Upper lobe of right lung (tissue), 1 donor: ENCODE data around the gene GIMAP2. TPM values are rescaled to one million over a fixed set of nuclear protein-coding genes. Genes with fewer than 3 reads are reported as not detected.
"Not testable (repeated sequence)": the region's sequence is repeated elsewhere in the genome, so short reads cannot be mapped to it uniquely, and the experiment has no call there.

Source experiments
- ATAC-seq: fragments of 200-7000 bp; cut with Tn5 transposase; one replicate; pipeline ENCODE4 v1.9.1; 2020; ENCODE audit warnings: mild to moderate bottlenecking, moderate library complexity
- DNase-seq: peaks from one replicate; pipeline ENCODE4 v3.0.0-alpha.2; 2020
- H3K27ac ChIP-seq: fragments of 200-600 bp; one replicate; pipeline ENCODE4 v1.8.0; 2022
- H3K27me3 ChIP-seq: fragments of 200-600 bp; one replicate; pipeline ENCODE4 v1.8.0; 2022; ENCODE audit warnings: mild to moderate bottlenecking
- H3K36me3 ChIP-seq: fragments of 200-600 bp; one replicate; pipeline ENCODE4 v1.8.0; 2022
- H3K4me1 ChIP-seq: fragments of 200-600 bp; one replicate; pipeline ENCODE4 v1.8.0; 2022
- H3K4me3 ChIP-seq: fragments of 200-600 bp; one replicate; pipeline ENCODE4 v1.8.0; 2022; ENCODE audit warnings: mild to moderate bottlenecking
- H3K9me3 ChIP-seq: fragments of 200-600 bp; one replicate; pipeline ENCODE4 v1.8.0; 2022
- CTCF ChIP-seq: fragments of 200-600 bp; IDR thresholded peaks from one replicate; pipeline ENCODE4 v1.8.0; 2022; ENCODE audit warnings: antibody characterized with exemption
- intact Hi-C: fragments of 100-400 bp; cut with DNase I; formaldehyde crosslinking; loops from one replicate; pipeline ENCODE4 v1.11.0; 2022
- total RNA-seq: library from RNA; stranded (reverse); fragmentation: NEBNext Ultra II Directional; extraction: Animal tissue kit (Norgen Biotek cat#: 25700); gene quantifications from one replicate; pipeline ENCODE4 v1.2.1, GENCODE V29; 2021
- donor health status: DM: no; HTN: yes; CAD: no; lungs with severe emphysema.

Gene GIMAP2
- total RNA-seq, 1 donor from 2014 or later, result 33.0 TPM

GRCh38 chr7:150668977-150669376 is 16.5 kb upstream of the GIMAP2 start:
- no peaks in the 10 kb centered on the region for H3K36me3 ChIP-seq
- H3K4me3 ChIP-seq, result no peak overlapping the region
- H3K27ac ChIP-seq, result no peak overlapping the region
- TF ChIP-seq CTCF, result no peak
- ATAC-seq (no peak), DNase-seq (no peak)
- H3K27me3 ChIP-seq, result no peaks in the 10 kb centered on the region
- no peaks in the 10 kb centered on the region for H3K9me3 ChIP-seq
- intact Hi-C loops, result no loop called here
- H3K4me1 ChIP-seq, result peaks cover 12% of the 10 kb centered on the region

- intact Hi-C loops, H3K9me3 ChIP-seq, DNase-seq, H3K27ac ChIP-seq, H3K27me3 ChIP-seq, H3K4me3 ChIP-seq, H3K36me3 ChIP-seq, ATAC-seq: not testable (repeated sequence)
- H3K4me1 ChIP-seq, result peaks cover 13% of the 10 kb centered on the region
Observed at GRCh38 chr7:150671798-150672585, 13.5 kb upstream of the GIMAP2 start.

- intact Hi-C loops, result no loop called here
- H3K27me3 ChIP-seq, result no peaks in the 10 kb centered on the region
- H3K9me3 ChIP-seq, result no peaks in the 10 kb centered on the region
- DNase-seq (no peak), ATAC-seq (no peak)
- no peak overlapping the region for H3K4me3 ChIP-seq
- H3K27ac ChIP-seq, result peak overlapping the region; percentile 77
- no peaks in the 10 kb centered on the region for H3K36me3 ChIP-seq
- H3K4me1 ChIP-seq, result peaks cover 13% of the 10 kb centered on the region
- no peak for TF ChIP-seq CTCF
Observed at GRCh38 chr7:150675714-150676113, 9.8 kb upstream of the GIMAP2 start.

GRCh38 chr7:150676276-150676675 is 9.2 kb upstream of the GIMAP2 start:
- peak overlapping the region; percentile 77 for H3K27ac ChIP-seq
- H3K4me1 ChIP-seq, result peaks cover 13% of the 10 kb centered on the region
- intact Hi-C loops, DNase-seq, H3K27me3 ChIP-seq, H3K9me3 ChIP-seq, H3K4me3 ChIP-seq, H3K36me3 ChIP-seq: not testable (repeated sequence)
- peak; percentile 53 for ATAC-seq

GRCh38 chr7:150676854-150677253 is 8.7 kb upstream of the GIMAP2 start:
- H3K27me3 ChIP-seq, H3K36me3 ChIP-seq, H3K9me3 ChIP-seq, DNase-seq, intact Hi-C loops, H3K4me3 ChIP-seq: not testable (repeated sequence)
- Histone ChIP-seq H3K27ac (peak overlapping the region; percentile 77), H3K4me1 (peaks cover 13% of the 10 kb centered on the region)
- ATAC-seq, result peak; percentile 59

- H3K27me3 ChIP-seq, H3K4me3 ChIP-seq, intact Hi-C loops, DNase-seq, H3K9me3 ChIP-seq, H3K36me3 ChIP-seq, ATAC-seq: not testable (repeated sequence)
- Histone ChIP-seq H3K4me1 (peaks cover 13% of the 10 kb centered on the region), H3K27ac (peak overlapping the region; percentile 77)
Observed at GRCh38 chr7:150678601-150679000, 6.9 kb upstream of the GIMAP2 start.

- H3K27ac ChIP-seq, result not testable (repeated sequence)
Observed at GRCh38 chr7:150680364-150680763, 5.1 kb upstream of the GIMAP2 start.

GRCh38 chr7:150686030-150686631 is 625 bp downstream of the GIMAP2 start:
- peaks cover 17% of the 10 kb centered on the region for H3K4me1 ChIP-seq
- peaks cover 19% of the 10 kb centered on the region for H3K36me3 ChIP-seq
- H3K4me3 ChIP-seq, result peak overlapping the region; percentile 57
- DNase-seq, result no peak
- H3K9me3 ChIP-seq, result no peaks in the 10 kb centered on the region
- ATAC-seq, result peak; percentile 57
- no peak for TF ChIP-seq CTCF
- intact Hi-C loops, result no loop called here
- no peaks in the 10 kb centered on the region for H3K27me3 ChIP-seq
- H3K27ac ChIP-seq, result peak overlapping the region; percentile 86

More at GRCh38 chr7:150680364-150680763, 5.1 kb upstream of the GIMAP2 start:
- DNase-seq, H3K36me3 ChIP-seq, intact Hi-C loops, ATAC-seq, H3K27me3 ChIP-seq, H3K9me3 ChIP-seq, H3K4me3 ChIP-seq: not testable (repeated sequence)
- H3K4me1 ChIP-seq, result peaks cover 23% of the 10 kb centered on the region
